ENCODE results near the gene IL23R.

Gene IL23R

GRCh38 chr1:67285780-67286488 is 119.7 kb downstream of the IL23R start:
- H3K4me1 ChIP-seq: no peaks in the 10 kb centered on the region
- no peak overlapping the region for H3K4me3 ChIP-seq
- in situ Hi-C loops (cut with MboI; ENCODE audit: low sequenced_read_pairs): no loop called here
- no peaks in the 10 kb centered on the region for H3K27me3 ChIP-seq (ENCODE audit: low read depth)
- no peaks in the 10 kb centered on the region for H3K9me3 ChIP-seq
- no peaks in the 10 kb centered on the region for H3K36me3 ChIP-seq (replicated peaks)
- DNase-seq (ENCODE audit: low spot score in 2 of 2): no peak

- Histone ChIP-seq H3K27me3 (ENCODE audit: low read depth) (no peaks in the 10 kb centered on the region), H3K36me3 (replicated peaks) (no peaks in the 10 kb centered on the region), H3K4me3 (no peak overlapping the region), H3K9me3 (no peaks in the 10 kb centered on the region), H3K4me1 (no peaks in the 10 kb centered on the region)
- DNase-seq (ENCODE audit: low spot score in 2 of 2): no peak
- in situ Hi-C loops (cut with MboI; ENCODE audit: low sequenced_read_pairs): no loop called here
Observed at GRCh38 chr1:67290236-67290635, 124.0 kb downstream of the IL23R start.

- no peaks in the 10 kb centered on the region; the same call in 1 of the 2 replicates for H3K9me3 ChIP-seq
- H3K4me1 ChIP-seq: no peaks in the 10 kb centered on the region
- H3K27me3 ChIP-seq (ENCODE audit: low read depth): no peaks in the 10 kb centered on the region
- DNase-seq (ENCODE audit: low spot score in 2 of 2): no peak
- H3K4me3 ChIP-seq: no peak overlapping the region
- H3K36me3 ChIP-seq (replicated peaks): no peaks in the 10 kb centered on the region
- in situ Hi-C loops (cut with MboI; ENCODE audit: low sequenced_read_pairs): no loop called here
Observed at GRCh38 chr1:67294836-67295617, 128.8 kb downstream of the IL23R start.

- Histone ChIP-seq H3K4me1 (no peaks in the 10 kb centered on the region), H3K36me3 (replicated peaks) (no peaks in the 10 kb centered on the region), H3K9me3 (no peaks in the 10 kb centered on the region; the same call in 1 of the 2 replicates), H3K27me3 (ENCODE audit: low read depth) (no peaks in the 10 kb centered on the region), H3K4me3 (no peak overlapping the region)
- DNase-seq (ENCODE audit: low spot score in 2 of 2): no peak
- in situ Hi-C loops (cut with MboI; ENCODE audit: low sequenced_read_pairs): no loop called here
Observed at GRCh38 chr1:67298762-67299161, 132.5 kb downstream of the IL23R start.

GRCh38 chr1:67299296-67299695 is 133.0 kb downstream of the IL23R start:
- no peaks in the 10 kb centered on the region for H3K36me3 ChIP-seq (replicated peaks)
- DNase-seq (ENCODE audit: low spot score in 2 of 2): no peak
- H3K27me3 ChIP-seq (ENCODE audit: low read depth): peaks cover 4% of the 10 kb centered on the region; the same call in 1 of the 2 replicates
- H3K4me1 ChIP-seq: no peaks in the 10 kb centered on the region
- no peaks in the 10 kb centered on the region; the same call in 1 of the 2 replicates for H3K9me3 ChIP-seq
- no peak overlapping the region for H3K4me3 ChIP-seq
- in situ Hi-C loops (cut with MboI; ENCODE audit: low sequenced_read_pairs): no loop called here

GRCh38 chr1:67300561-67300960 is 134.3 kb downstream of the IL23R start:
- Histone ChIP-seq H3K9me3 (no peaks in the 10 kb centered on the region; the same call in 1 of the 2 replicates), H3K27me3 (ENCODE audit: low read depth) (peaks cover 4% of the 10 kb centered on the region; the same call in 1 of the 2 replicates), H3K36me3 (replicated peaks) (no peaks in the 10 kb centered on the region), H3K4me1 (no peaks in the 10 kb centered on the region), H3K4me3 (no peak overlapping the region)
- DNase-seq (ENCODE audit: low spot score in 2 of 2): no peak
- in situ Hi-C loops (cut with MboI; ENCODE audit: low sequenced_read_pairs): no loop called here

GRCh38 chr1:67304023-67304422 is 137.8 kb downstream of the IL23R start:
- H3K27me3 ChIP-seq (ENCODE audit: low read depth): peaks cover 4% of the 10 kb centered on the region; the same call in 1 of the 2 replicates
- H3K4me1 ChIP-seq: no peaks in the 10 kb centered on the region
- no peak overlapping the region for H3K4me3 ChIP-seq
- no peaks in the 10 kb centered on the region for H3K36me3 ChIP-seq (replicated peaks)
- in situ Hi-C loops (cut with MboI; ENCODE audit: low sequenced_read_pairs): no loop called here
- no peaks in the 10 kb centered on the region; the same call in 1 of the 2 replicates for H3K9me3 ChIP-seq
- DNase-seq (ENCODE audit: low spot score in 2 of 2): no peak

GRCh38 chr1:67306547-67306946 is 140.3 kb downstream of the IL23R start:
- no peak overlapping the region for H3K4me3 ChIP-seq

GRCh38 chr1:67307251-67308060 is 141.2 kb downstream of the IL23R start, which contains the start of gene IL12RB2:
Gene IL12RB2, plus strand, starts transcription at chr1:67307873. Its CDS starts 12,496 bp downstream, at chr1:67320369.
- Histone ChIP-seq H3K4me3 (peak within 1 kb of the TSS; percentile 17), H3K4me1 (no peaks in the 10 kb centered on the region), H3K9me3 (no peaks in the 10 kb centered on the region), H3K36me3 (replicated peaks) (no peaks in the 10 kb centered on the region), H3K27me3 (ENCODE audit: low read depth) (peaks cover 4% of the 10 kb centered on the region; the same call in 1 of the 2 replicates)
- peak in 1 of 2 experiments; percentile 41 for DNase-seq (ENCODE audit: low spot score in 2 of 2)
- in situ Hi-C loops (cut with MboI; ENCODE audit: low sequenced_read_pairs): no loop called here

More at GRCh38 chr1:67306547-67306946, 140.3 kb downstream of the IL23R start:
- DNase-seq (ENCODE audit: low spot score in 2 of 2): no peak
- H3K36me3 ChIP-seq (replicated peaks): no peaks in the 10 kb centered on the region
- in situ Hi-C loops (cut with MboI; ENCODE audit: low sequenced_read_pairs): no loop called here
- no peaks in the 10 kb centered on the region for H3K9me3 ChIP-seq
- H3K27me3 ChIP-seq (ENCODE audit: low read depth): peaks cover 4% of the 10 kb centered on the region; the same call in 1 of the 2 replicates
- no peaks in the 10 kb centered on the region for H3K4me1 ChIP-seq

GRCh38 chr1:67308136-67308535 is 141.9 kb downstream of the IL23R start:
- Histone ChIP-seq H3K36me3 (replicated peaks) (no peaks in the 10 kb centered on the region), H3K27me3 (ENCODE audit: low read depth) (peaks cover 4% of the 10 kb centered on the region; the same call in 1 of the 2 replicates), H3K9me3 (no peaks in the 10 kb centered on the region), H3K4me1 (no peaks in the 10 kb centered on the region), H3K4me3 (no peak overlapping the region; the same call in 1 of the 2 replicates)
- DNase-seq (ENCODE audit: low spot score in 2 of 2): peak in 1 of 2 experiments; percentile 9
- in situ Hi-C loops (cut with MboI; ENCODE audit: low sequenced_read_pairs): no loop called here

Data from HAP-1 (cell line).